Type B pancreatic cell (in vitro differentiated cells): ENCODE data around the gene TUNAR. TPM values are rescaled to one million over a fixed set of nuclear protein-coding genes. Genes with fewer than 3 reads are reported as not detected.

Experiments
- DNase-seq: peaks from one replicate; pipeline ENCODE4 v3.0.0; 2021; ENCODE audit warnings: mixed read lengths; ENCODE audit not compliant: unreplicated experiment; ENCODE audit errors: extremely low spot score
- H3K27ac Mint-ChIP-seq: 2 replicates; pipeline ENCODE4 v1.8.0; 2021; ENCODE audit warnings: mild to moderate bottlenecking, mixed read lengths
- H3K27me3 Mint-ChIP-seq: 2 replicates; pipeline ENCODE4 v1.8.0; 2021; ENCODE audit warnings: mixed read lengths
- H3K36me3 Mint-ChIP-seq: 2 replicates; pipeline ENCODE4 v1.8.0; 2021; ENCODE audit warnings: mixed read lengths
- H3K4me1 Mint-ChIP-seq: one replicate; pipeline ENCODE4 v1.8.0; 2021; ENCODE audit warnings: mixed read lengths; ENCODE audit not compliant: unreplicated experiment
- H3K4me3 Mint-ChIP-seq: 2 replicates; pipeline ENCODE4 v1.8.0; 2021; ENCODE audit warnings: mild to moderate bottlenecking, mixed read lengths
- H3K9me3 Mint-ChIP-seq: 2 replicates; pipeline ENCODE4 v1.8.0; 2021; ENCODE audit warnings: mixed read lengths
- CTCF ChIP-seq: fragments of 200-600 bp; sonication (generic); conservative IDR thresholded peaks from 2 replicates; pipeline ENCODE4 v1.5.0; 2021; ENCODE audit warnings: antibody characterized with exemption, mild to moderate bottlenecking
- total RNA-seq: library from RNA; stranded (reverse); gene quantifications from 2 replicates; pipeline ENCODE4 v1.2.1, GENCODE V29; 2021; ENCODE audit warnings: low replicate concordance

The TUNAR gene
- total RNA-seq, 1 donor from 2014 or later: 7.4 TPM

DNA sequence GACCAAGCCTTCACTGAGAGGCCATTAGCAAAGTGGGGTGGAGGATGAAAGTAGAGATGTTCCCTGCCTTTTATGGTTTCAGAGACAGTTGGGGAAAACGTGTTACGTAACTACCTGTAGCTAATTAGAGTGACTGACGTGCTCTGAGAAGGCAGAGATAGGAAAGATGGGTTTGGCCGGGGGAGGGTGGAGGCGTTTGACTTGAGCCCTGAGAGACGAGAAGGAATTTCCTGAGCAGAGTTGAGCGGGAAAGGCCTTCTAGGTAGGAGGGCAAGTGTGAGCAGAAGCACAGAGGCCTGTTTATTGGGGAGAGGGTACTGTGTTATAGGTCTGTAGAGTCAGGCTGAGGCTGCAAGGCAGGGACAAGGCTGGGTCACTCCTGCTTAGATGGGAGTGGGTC, 8.6 kb downstream of the TUNAR start:
- Mint-ChIP-seq H3K27ac (no peak overlapping the region), H3K9me3 (no peaks in the 10 kb centered on the region), H3K4me1 (no peaks in the 10 kb centered on the region), H3K4me3 (no peak overlapping the region), H3K36me3 (no peaks in the 10 kb centered on the region), H3K27me3 (peaks cover 54% of the 10 kb centered on the region)
- DNase-seq: no peak
- no peak for TF ChIP-seq CTCF

GRCh38 chr14:95885866-95886265, 9.2 kb downstream of the TUNAR start:
- H3K9me3 Mint-ChIP-seq: no peaks in the 10 kb centered on the region
- TF ChIP-seq CTCF: no peak
- no peak overlapping the region for H3K27ac Mint-ChIP-seq
- DNase-seq: no peak
- no peaks in the 10 kb centered on the region for H3K4me1 Mint-ChIP-seq
- no peaks in the 10 kb centered on the region for H3K36me3 Mint-ChIP-seq
- no peak overlapping the region for H3K4me3 Mint-ChIP-seq
- H3K27me3 Mint-ChIP-seq: peaks cover 53% of the 10 kb centered on the region

- no peaks in the 10 kb centered on the region for H3K36me3 Mint-ChIP-seq
- DNase-seq: no peak
- H3K27me3 Mint-ChIP-seq: peaks cover 50% of the 10 kb centered on the region
- no peak for TF ChIP-seq CTCF
- no peaks in the 10 kb centered on the region for H3K4me1 Mint-ChIP-seq
- H3K4me3 Mint-ChIP-seq: no peak overlapping the region
- no peak overlapping the region for H3K27ac Mint-ChIP-seq
- no peaks in the 10 kb centered on the region for H3K9me3 Mint-ChIP-seq
Observed at GRCh38 chr14:95886366-95887056, 9.9 kb downstream of the TUNAR start.

GRCh38 chr14:95887351-95887750, 10.7 kb downstream of the TUNAR start:
- H3K9me3 Mint-ChIP-seq: no peaks in the 10 kb centered on the region
- peaks cover 50% of the 10 kb centered on the region for H3K27me3 Mint-ChIP-seq
- no peak for DNase-seq
- no peaks in the 10 kb centered on the region for H3K36me3 Mint-ChIP-seq
- no peak overlapping the region for H3K27ac Mint-ChIP-seq
- H3K4me3 Mint-ChIP-seq: no peak overlapping the region
- no peak for TF ChIP-seq CTCF
- no peaks in the 10 kb centered on the region for H3K4me1 Mint-ChIP-seq

- H3K9me3 Mint-ChIP-seq: no peaks in the 10 kb centered on the region
Observed at GRCh38 chr14:95889236-95889979, 12.8 kb downstream of the TUNAR start.

More at GRCh38 chr14:95889236-95889979, 12.8 kb downstream of the TUNAR start:
- Mint-ChIP-seq H3K36me3 (no peaks in the 10 kb centered on the region), H3K4me1 (no peaks in the 10 kb centered on the region), H3K4me3 (no peak overlapping the region), H3K27me3 (peaks cover 47% of the 10 kb centered on the region), H3K27ac (no peak overlapping the region)
- DNase-seq: no peak
- no peak for TF ChIP-seq CTCF
